Measurements from ENCODE around the gene SMG9.

SMG9 gene

DNA sequence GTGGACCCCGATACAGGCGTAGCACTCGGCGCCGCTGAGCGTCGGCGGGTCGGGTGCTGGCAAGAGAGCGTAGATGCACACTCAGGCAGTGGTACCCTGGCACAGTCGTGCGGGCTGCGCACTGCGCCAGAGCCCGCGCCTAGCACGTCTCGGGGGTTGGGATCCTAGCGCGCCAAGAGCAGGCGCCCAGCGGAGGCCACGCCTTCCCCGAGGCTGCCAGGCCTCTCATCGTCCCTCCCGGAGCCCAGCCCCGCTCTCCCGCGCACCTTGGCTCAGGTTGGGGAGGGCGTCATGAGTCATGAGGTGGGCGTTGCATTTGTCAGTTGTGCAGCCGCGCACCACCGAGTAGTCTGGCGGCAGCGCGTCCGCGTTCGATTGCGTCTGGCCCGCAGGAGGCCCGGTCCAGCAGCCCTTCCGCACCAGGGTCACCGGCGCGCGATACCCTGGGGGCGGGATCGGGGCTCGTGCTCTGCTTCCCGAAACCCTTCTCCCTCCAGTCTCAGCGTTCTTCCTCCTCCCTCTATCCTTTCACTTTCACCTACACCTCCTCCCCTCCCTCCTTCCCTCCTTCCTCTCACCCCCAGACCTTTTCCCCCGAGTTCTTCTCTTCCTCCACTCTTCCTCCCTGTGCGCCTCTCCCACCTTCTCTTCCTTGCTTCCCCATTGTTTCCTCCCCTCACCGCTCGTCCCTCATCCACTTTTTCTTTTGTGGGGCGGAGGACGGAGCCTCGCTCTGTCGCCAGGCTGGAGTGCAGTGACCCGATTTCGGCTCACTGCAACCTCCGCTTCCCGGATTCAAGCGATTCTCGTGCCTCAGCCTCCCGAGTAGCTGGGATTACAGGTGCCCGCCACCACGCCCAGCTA lies 44.0 kb upstream of the SMG9 start (continued):
- TF ChIP-seq ZNF785 (tag by site-specific recombination; IDR thresholded peaks at IDR 0.05) (peak; percentile 46; the same call in 1 of the 2 replicates), ZNF529 (tag by site-specific recombination; IDR thresholded peaks at IDR 0.05; ENCODE audit: insufficient replicate concordance) (no peak), ZNF324 (tag by site-specific recombination; IDR thresholded peaks at IDR 0.05) (peak; percentile 96), KLF9 (tag by site-specific recombination; IDR thresholded peaks at IDR 0.05; ENCODE audit: low read depth) (peak; percentile 98), ZBTB6 (tag by site-specific recombination; IDR thresholded peaks at IDR 0.05) (peak; percentile 68), ZSCAN23 (tag by site-specific recombination; IDR thresholded peaks at IDR 0.05) (peak; percentile 97; the same call in 1 of the 2 replicates), ZNF530 (tag by site-specific recombination; IDR thresholded peaks at IDR 0.05; ENCODE audit: low read depth) (no peak), ZSCAN5A (tag by site-specific recombination; IDR thresholded peaks at IDR 0.05) (peak; percentile 79), ZNF777 (tag by site-specific recombination; IDR thresholded peaks at IDR 0.05; ENCODE audit: borderline replicate concordance) (peak; percentile 76; the same call in 1 of the 2 replicates), GLI4 (tag by site-specific recombination; IDR thresholded peaks at IDR 0.05) (no peak), ZFP41 (tag by site-specific recombination; IDR thresholded peaks at IDR 0.05; ENCODE audit: borderline replicate concordance) (no peak; the same call in 1 of the 2 replicates), SCRT1 (tag by site-specific recombination; IDR thresholded peaks at IDR 0.05; ENCODE audit: borderline replicate concordance) (no peak), ZSCAN30 (tag by site-specific recombination; IDR thresholded peaks at IDR 0.05) (no peak), BCL11A (tag by site-specific recombination; IDR thresholded peaks at IDR 0.05; ENCODE audit: low read depth) (peak; percentile 75; the same call in 1 of the 2 replicates), ZNF610 (tag by site-specific recombination; IDR thresholded peaks at IDR 0.05; ENCODE audit: borderline replicate concordance) (peak; percentile 76; the same call in 1 of the 2 replicates), ZNF707 (tag by site-specific recombination; IDR thresholded peaks at IDR 0.05) (no peak; the same call in 1 of the 2 replicates), ZNF433 (tag by site-specific recombination; IDR thresholded peaks at IDR 0.05; ENCODE audit: low read depth) (no peak), SP3 (tag by site-specific recombination; IDR thresholded peaks at IDR 0.05) (peak; percentile 97), PRDM1 (tag by site-specific recombination; IDR thresholded peaks at IDR 0.05) (peak; percentile 99), ZNF174 (tag by site-specific recombination; IDR thresholded peaks at IDR 0.05) (no peak), ZNF518A (tag by site-specific recombination; conservative IDR thresholded peaks at IDR 0.05; ENCODE audit: low read depth) (no peak)
- TF ChIP-seq, protein P1, sequence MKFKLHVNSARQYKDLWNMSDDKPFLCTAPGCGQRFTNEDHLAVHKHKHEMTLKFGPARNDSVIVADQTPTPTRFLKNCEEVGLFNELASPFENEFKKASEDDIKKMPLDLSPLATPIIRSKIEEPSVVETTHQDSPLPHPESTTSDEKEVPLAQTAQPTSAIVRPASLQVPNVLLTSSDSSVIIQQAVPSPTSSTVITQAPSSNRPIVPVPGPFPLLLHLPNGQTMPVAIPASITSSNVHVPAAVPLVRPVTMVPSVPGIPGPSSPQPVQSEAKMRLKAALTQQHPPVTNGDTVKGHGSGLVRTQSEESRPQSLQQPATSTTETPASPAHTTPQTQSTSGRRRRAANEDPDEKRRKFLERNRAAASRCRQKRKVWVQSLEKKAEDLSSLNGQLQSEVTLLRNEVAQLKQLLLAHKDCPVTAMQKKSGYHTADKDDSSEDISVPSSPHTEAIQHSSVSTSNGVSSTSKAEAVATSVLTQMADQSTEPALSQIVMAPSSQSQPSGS (tag by site-specific recombination; IDR thresholded peaks at IDR 0.05; ENCODE audit: low read depth), result no peak
- TF ChIP-seq, protein P2, sequence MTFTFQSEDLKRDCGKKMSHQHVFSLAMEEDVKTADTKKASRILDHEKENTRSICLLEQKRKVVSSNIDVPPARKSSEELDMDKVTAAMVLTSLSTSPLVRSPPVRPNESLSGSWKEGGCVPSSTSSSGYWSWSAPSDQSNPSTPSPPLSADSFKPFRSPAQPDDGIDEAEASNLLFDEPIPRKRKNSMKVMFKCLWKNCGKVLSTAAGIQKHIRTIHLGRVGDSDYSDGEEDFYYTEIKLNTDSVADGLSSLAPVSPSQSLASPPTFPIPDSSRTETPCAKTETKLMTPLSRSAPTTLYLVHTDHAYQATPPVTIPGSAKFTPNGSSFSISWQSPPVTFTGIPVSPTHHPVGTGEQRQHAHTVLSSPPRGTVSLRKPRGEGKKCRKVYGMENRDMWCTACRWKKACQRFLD (tag by site-specific recombination; IDR thresholded peaks at IDR 0.05), result no peak
- TF ChIP-seq, protein P3, sequence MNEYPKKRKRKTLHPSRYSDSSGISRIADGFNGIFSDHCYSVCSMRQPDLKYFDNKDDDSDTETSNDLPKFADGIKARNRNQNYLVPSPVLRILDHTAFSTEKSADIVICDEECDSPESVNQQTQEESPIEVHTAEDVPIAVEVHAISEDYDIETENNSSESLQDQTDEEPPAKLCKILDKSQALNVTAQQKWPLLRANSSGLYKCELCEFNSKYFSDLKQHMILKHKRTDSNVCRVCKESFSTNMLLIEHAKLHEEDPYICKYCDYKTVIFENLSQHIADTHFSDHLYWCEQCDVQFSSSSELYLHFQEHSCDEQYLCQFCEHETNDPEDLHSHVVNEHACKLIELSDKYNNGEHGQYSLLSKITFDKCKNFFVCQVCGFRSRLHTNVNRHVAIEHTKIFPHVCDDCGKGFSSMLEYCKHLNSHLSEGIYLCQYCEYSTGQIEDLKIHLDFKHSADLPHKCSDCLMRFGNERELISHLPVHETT (tag by site-specific recombination; IDR thresholded peaks at IDR 0.05), result peak; percentile 94
- TF ChIP-seq, protein P4, sequence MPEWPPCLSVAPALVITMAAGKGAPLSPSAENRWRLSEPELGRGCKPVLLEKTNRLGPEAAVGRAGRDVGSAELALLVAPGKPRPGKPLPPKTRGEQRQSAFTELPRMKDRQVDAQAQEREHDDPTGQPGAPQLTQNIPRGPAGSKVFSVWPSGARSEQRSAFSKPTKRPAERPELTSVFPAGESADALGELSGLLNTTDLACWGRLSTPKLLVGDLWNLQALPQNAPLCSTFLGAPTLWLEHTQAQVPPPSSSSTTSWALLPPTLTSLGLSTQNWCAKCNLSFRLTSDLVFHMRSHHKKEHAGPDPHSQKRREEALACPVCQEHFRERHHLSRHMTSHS (tag by site-specific recombination; IDR thresholded peaks at IDR 0.05), result no peak
